Stimulated activated CD4-positive, alpha-beta T cell treated with anti-CD3 and anti-CD28 coated beads, Interleukin-15, amount 100 ng/mL, for 24 hours (primary cell): ENCODE measurements around the gene ZNF665.
"Not testable (repeated sequence)": the region's sequence is repeated elsewhere in the genome, so short reads cannot be mapped to it uniquely, and the experiment has no call there.

ENCODE experiments used
- DNase-seq: peaks from one replicate; pipeline ENCODE4 v3.0.0-alpha.2; 2020

ZNF665 gene

DNA sequence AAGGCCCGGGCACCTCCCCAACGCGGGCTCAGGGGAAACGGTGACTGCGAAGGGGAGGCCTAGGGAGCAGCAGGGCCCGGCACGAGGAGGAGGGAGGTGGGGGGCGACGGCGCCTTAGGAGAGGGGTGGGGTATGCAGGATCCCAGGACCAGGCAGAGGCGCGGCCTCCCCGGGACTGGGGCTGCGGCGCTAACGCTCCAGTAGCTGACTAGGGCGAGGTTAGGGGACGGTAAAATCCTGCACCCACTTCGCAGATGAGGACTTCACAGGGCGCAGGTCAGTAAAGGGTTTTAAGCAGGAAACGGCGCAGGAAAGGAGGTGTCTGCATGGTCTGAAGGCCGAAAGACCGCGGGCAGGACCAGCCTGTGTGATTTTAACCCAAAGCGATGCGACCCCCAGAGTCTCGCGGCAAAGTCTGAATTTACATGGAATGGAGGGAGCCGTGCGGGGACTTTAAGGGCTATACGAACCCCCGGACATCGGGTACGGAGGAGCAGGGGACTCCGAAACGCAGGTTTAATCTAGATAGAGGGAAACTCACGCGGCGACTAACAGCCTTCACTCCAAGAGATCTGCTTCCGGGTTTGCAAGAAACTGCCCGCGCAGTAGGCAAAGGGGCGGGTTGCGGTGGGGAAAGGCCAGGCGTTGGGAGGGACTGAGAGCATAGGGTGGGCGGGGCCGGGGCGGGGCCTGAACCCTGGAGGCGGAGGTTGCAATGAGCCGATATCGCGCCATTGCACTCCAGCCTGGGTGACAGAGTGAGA lies at the start of gene ZNF665:
Gene ZNF665 (minus strand): TSS at position 588 of the 764 bp plus-strand sequence. CDS start 10,460 bp downstream, outside the sequence.
- DNase-seq: peak; percentile 85

GRCh38 chr19:53237114-53237777 lies 44.1 kb upstream of the ZNF665 start:
- DNase-seq: no peak

DNA sequence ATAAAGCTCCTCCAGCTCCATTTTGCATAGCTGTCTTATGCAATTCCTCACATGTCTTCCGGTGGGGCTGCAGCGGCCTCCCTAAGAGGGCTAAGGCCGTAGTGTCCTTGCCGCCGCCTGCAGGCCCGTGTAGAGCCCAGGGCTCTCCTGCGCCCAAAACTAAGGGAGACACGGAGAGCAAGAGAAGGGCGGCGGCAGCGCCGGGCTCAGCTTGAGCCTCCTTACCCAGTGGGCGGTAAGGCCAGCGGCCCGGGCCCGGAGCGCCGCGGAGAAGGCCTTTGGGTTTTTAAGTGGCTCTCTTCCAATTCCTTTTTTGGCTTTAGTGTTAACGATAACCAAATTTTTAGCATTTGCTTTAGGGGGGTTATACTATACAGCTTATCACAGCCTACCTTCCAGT lies 31.4 kb upstream of the ZNF665 start:
- no peak for DNase-seq

DNA sequence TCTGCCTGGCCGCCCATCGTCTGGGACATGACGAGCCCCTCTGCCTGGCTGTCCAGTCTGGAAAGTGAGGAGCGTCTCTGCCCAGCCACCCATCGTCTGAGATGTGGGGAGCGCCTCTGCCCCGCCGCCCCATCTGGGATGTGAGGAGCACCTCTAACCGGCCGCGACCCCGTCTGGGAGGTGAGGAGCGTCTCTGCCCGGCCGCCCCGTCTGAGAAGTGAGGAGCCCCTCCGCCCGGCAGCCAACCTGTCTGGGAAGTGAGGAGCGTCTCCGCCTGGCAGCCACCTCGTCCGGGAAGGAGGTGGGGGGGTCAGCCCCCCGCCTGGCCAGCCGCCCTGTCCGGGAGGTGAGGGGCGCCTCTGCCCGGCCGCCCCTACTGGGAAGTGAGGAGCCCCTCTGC lies 29.6 kb upstream of the ZNF665 start:
- not testable (repeated sequence) for DNase-seq

DNA sequence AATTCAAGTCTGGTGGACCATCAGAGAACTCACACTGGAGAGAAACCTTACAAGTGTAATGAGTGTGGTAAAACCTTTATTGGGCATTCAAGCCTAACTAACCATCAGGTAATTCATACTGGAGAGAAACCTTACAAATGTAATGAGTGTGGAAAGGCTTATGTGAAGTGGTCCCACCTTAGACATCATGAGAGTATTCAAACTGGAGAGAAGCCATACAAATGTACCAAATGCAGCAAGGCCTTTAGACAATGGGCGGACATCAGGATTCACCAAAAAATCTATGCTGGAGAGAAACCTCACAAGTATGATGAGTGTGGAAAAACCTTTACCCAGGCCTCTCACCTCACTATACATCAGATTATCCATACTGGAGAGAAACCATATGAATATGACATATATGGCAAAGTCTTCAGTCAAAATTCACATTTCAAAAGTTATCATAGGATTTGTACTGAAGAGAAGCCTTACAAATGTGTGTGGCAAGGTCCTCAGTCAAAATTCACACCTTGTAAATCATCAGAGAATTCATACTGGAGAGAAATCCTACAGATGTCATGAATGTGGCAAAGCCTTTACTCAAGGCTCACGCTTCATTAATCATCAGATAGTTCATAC lies 19.7 kb upstream of the ZNF665 start:
- DNase-seq: no peak

GRCh38 chr19:53211554-53211953 lies 18.4 kb upstream of the ZNF665 start:
- not testable (repeated sequence) for DNase-seq

- peak; percentile 96 for DNase-seq
Observed at GRCh38 chr19:53196777-53197396, 3.7 kb upstream of the ZNF665 start.

DNA sequence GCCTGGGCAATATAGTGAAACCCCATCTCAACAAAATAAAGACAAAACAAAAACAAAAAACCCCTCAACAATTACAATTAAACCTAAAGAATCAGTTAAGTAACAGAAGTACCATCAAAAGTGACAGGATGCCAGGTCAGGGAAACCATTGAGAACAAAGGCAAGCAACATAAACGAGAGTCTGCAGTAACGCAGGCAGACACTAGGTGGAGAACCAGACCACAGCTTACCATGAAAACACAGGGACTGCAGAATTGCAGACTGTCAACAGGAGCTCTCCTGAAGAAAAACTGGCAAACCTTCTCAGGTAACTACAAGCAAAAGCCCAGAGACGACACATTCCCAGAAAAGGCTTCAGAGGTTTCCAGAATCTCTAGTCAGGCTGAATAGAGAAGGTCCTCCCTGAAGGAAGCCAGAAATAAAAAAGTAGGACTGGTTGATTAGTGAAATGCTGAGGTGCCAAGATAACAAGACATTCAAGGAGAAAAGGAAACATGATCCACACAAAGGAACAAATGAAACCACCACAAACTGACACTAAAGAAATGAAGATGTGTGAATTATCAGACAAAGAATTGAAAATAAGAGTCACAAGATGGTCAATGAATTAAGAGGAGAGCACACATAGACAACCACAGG lies 2.2 kb upstream of the ZNF665 start:
- peak; percentile 68 for DNase-seq

GRCh38 chr19:53193535-53194222 lies 521 bp upstream of the ZNF665 start:
- no peak for DNase-seq

GRCh38 chr19:53190253-53190652 lies 2.9 kb downstream of the ZNF665 start:
- DNase-seq: no peak

- not testable (repeated sequence) for DNase-seq
Observed at GRCh38 chr19:53189691-53190198, 3.4 kb downstream of the ZNF665 start.

- DNase-seq: not testable (repeated sequence)
Observed at GRCh38 chr19:53185155-53185882, 7.8 kb downstream of the ZNF665 start.

DNA sequence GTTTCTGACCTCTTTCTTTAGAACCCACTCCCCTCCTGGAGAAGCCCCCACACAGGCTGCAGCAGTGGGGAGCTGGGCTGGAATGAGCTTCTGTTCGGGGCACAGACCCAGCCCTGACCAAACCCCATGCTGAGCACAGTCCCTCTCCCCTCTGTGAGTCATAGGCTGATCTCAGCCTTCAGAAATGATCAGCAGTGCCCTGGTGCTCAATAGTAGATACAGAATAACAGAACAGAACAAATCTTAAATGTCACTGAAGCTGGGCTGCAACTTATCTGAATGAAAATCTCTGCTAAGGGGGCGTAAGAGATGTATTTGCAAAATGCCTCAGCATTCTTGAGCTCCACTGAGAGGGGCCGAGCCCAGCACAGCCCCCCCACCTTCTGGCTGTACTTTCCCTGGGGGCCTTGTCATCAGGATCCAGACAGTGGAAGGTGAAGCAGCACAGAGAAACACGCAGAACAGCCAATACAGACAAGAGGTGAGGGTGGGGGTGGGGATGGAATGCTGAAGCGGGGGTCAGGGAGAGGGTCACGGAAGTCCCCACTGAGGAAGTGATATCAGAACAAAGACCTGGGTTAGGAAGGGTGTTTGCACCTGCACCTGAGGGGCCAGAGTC lies 9.9 kb downstream of the ZNF665 start:
- DNase-seq: no peak

DNA sequence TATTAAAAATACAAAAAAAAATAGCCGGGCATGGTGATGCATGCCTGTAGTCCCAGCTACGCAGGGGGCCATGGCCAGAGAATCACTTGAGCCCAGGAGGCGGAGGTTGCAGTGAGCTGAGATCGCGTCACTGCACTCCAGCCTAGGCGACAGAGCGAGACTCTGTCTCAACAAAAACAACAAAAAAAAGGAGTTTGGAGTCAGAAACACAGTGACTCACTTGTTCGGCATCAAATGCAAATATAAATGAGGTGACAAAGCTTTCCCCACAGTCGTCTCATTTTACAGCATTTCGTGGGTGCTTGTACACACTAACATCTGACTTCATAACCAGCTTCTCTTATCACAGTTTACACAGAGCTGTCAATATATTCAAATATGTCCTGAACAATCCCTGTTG lies 11.0 kb downstream of the ZNF665 start:
- DNase-seq: no peak

GRCh38 chr19:53177986-53178385 lies 15.2 kb downstream of the ZNF665 start:
- no peak for DNase-seq

DNA sequence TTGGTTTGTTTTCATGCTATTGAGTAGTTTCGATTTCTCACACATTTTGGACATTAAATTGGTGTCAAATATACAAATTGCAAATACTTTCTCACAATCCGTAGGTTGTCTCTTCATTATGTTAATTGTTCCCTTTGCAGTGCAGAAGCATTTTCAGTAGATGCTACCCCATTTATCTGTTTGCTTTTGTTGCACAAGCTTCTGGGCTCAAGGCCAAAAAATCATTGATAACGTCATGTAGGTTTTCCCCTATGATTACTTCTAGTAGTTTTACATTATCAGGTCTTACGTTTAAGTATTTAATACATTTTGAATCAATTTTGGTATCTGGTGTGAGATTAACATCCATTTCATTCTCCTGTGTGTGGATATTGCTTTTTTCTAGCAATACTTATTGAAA lies 20.3 kb downstream of the ZNF665 start:
- no peak for DNase-seq

GRCh38 chr19:53165691-53166091 lies 27.5 kb downstream of the ZNF665 start:
- DNase-seq: no peak

DNA sequence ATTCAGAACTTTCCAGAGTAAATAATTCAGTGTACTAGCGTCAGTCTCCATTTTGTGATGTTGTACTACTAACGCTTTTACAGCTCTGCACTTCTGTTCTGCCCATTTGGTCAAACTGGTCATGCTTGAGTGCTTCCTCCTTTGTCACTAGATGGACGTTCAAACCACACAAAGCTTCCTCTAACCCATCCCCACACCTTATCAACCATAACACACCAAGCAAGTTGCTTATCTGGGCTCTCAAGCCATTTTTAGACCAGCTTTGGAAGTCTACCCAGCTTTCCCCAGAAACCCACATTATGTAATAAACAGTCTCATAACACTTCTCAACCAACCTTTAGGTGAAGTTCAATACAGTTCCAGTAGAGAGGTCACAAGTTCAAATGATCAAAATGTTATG lies 32.0 kb downstream of the ZNF665 start:
- DNase-seq: no peak

DNA sequence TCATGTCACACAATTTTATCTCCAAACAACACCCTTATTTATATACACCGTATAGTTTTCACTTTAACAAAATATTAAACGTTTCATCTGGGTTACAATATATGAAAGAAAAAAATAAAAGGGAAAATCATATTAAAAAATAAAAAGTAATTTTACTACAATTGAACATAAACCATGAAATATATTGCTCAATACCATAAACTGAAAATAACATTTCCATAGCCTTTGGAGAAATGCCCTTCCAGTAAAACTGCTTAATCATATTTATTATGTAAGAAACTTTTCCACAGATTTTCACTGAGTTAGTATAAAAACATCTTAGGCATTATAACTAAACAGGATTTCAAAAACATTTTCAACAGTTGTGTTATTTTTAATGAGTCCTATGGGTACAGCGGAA lies 32.8 kb downstream of the ZNF665 start:
- DNase-seq: no peak

DNA sequence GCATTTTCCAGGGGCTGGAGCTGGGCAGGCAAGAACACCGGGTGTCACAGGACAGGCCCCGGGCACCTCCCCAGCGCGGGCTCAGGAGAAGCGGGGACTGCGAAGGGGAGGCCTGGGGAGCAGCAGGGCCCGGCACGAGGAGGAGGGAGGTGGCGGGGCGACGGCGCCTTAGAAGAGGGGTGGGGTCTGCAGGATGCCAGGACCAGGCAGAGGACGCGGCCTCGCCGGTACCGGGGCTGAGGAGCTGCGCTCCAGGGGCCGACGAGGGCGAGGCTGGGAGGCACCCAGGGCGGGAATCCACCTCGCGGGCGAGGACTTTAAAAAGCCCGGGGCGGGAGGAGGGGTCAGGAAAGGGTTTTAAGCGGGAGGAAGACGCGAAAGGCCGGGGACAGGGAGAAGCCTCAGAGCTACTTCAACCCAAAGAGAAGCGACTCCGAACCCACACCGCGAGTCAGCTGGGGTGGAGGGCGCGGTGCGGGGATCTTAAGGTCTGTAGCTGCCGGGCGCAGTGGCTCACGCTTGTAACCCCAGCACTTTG lies 35.0 kb downstream of the ZNF665 start:
- peak; percentile 51 for DNase-seq

DNA sequence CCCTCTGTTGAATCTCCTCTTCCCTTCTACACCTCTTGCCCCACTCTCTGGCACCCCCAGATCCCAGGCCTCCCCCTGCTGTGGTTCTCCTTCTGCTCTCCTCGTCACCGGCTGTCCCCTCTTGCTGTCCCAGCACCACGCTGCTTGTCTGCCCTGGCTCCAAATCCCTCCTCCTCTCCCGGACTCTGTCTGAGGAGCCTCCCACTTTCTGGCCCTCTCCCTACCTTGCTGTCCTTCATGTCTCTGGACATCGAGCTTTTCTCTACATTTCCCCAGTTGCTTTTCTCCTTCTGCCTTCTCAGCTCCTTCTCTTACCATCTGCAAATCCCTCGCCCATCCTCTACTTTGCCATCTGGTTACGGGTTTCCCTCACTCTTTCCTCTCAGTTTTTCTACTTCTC lies 35.5 kb downstream of the ZNF665 start:
- no peak for DNase-seq
